IMR-90 (cell line): ENCODE data around the gene COMMD8. TPM values are rescaled to one million over a fixed set of nuclear protein-coding genes. Genes with fewer than 3 reads are reported as not detected.

ENCODE experiments used
- ATAC-seq: fragments of 200-7000 bp; cut with Tn5 transposase; 2 replicates; pipeline ENCODE4 v1.9.1; 2020; ENCODE audit warnings: low read depth, mild to moderate bottlenecking, moderate library complexity
- BruUV-seq: library from RNA; stranded (reverse); fragments of 400-500 nt; replicated peaks from 2 replicates; lab custom pipeline; 2021; lab: Mats Ljungman, UMichigan
- CTCF ChIA-PET: fragments of 300-600 bp; formaldehyde crosslinking; extraction: SDS; loops from one replicate; lab custom pipeline; 2021; ENCODE audit warnings: antibody characterized with exemption; lab: Yijun Ruan, JAX
- POLR2A ChIA-PET: fragments of 300-600 bp; sonication (Branson Sonifier 250); formaldehyde crosslinking; loops from one replicate; lab custom pipeline; 2022; ENCODE audit warnings: antibody characterized with exemption; ENCODE audit not compliant: unreplicated experiment; lab: Charles Lee
- DNase-seq: peaks from one replicate; pipeline ENCODE4 v3.0.0; 2013
- H2AFZ ChIP-seq: replicated peaks from 2 replicates; pipeline ENCODE3; 2013; ENCODE audit warnings: low read length, mild to moderate bottlenecking; ENCODE audit not compliant: poor library complexity
- H2AK5ac ChIP-seq: 2 replicates; pipeline ENCODE4 v1.6.1; 2013; ENCODE audit warnings: low read depth, low read length, inconsistent platforms
- H2AK9ac ChIP-seq: replicated peaks from 2 replicates; pipeline ENCODE3; 2013; ENCODE audit warnings: mild to moderate bottlenecking, low read depth, low read length, moderate library complexity; ENCODE audit not compliant: poor library complexity
- H2BK120ac ChIP-seq: 2 replicates; pipeline ENCODE4 v1.6.1; 2013; ENCODE audit warnings: low read depth, low read length, inconsistent platforms
- H2BK15ac ChIP-seq: 3 replicates; pipeline ENCODE4 v1.6.1; 2013; ENCODE audit warnings: low read depth, low read length, inconsistent platforms
- H2BK20ac ChIP-seq: 2 replicates; pipeline ENCODE4 v1.6.1; 2013; ENCODE audit warnings: low read depth, mild to moderate bottlenecking, inconsistent platforms, low read length, moderate library complexity
- H2BK5ac ChIP-seq: 2 replicates; pipeline ENCODE4 v1.6.1; 2013; ENCODE audit warnings: mild to moderate bottlenecking, low read depth, low read length, inconsistent platforms; ENCODE audit not compliant: poor library complexity, severe bottlenecking
- H3K14ac ChIP-seq: replicated peaks from 2 replicates; pipeline ENCODE4 v1.6.1; 2013; ENCODE audit warnings: low read depth, low read length, inconsistent platforms
- H3K18ac ChIP-seq: 2 replicates; pipeline ENCODE4 v1.6.1; 2013; ENCODE audit warnings: low read depth, low read length, control low read depth
- H3K23ac ChIP-seq: 2 replicates; pipeline ENCODE4 v1.6.1; 2013; ENCODE audit warnings: low read depth, low read length, inconsistent platforms
- H3K27ac ChIP-seq: 2 replicates; pipeline ENCODE4 v1.5.1; 2013; ENCODE audit warnings: mild to moderate bottlenecking, control low read depth, low read length; ENCODE audit not compliant: insufficient read depth
- H3K27me3 ChIP-seq: 2 replicates; pipeline ENCODE4 v1.6.1; 2013; ENCODE audit warnings: low read length; ENCODE audit not compliant: control insufficient read depth, insufficient read depth
- H3K36me3 ChIP-seq: 2 replicates; pipeline ENCODE4 v1.6.1; 2013; ENCODE audit warnings: low read length, mixed read lengths; ENCODE audit not compliant: control insufficient read depth, insufficient read depth
- H3K4ac ChIP-seq: 2 replicates; pipeline ENCODE4 v1.6.1; 2013; ENCODE audit warnings: low read depth, low read length, inconsistent platforms
- H3K4me1 ChIP-seq: 2 replicates; pipeline ENCODE4 v1.6.1; 2013; ENCODE audit warnings: low read length, mixed read lengths; ENCODE audit not compliant: control insufficient read depth, insufficient read depth
- H3K4me2 ChIP-seq: 2 replicates; pipeline ENCODE4 v1.6.1; 2013; ENCODE audit warnings: low read depth, mild to moderate bottlenecking, control low read depth, low read length, moderate library complexity
- H3K4me3 ChIP-seq: 2 replicates; pipeline ENCODE4 v1.5.1; 2013; ENCODE audit warnings: low read depth, mild to moderate bottlenecking, control low read depth, low read length, moderate library complexity; ENCODE audit not compliant: insufficient read depth
- H3K56ac ChIP-seq: 2 replicates; pipeline ENCODE4 v1.6.1; 2013; ENCODE audit warnings: low read length, inconsistent platforms; ENCODE audit not compliant: insufficient read depth; ENCODE audit errors: extremely low read depth
- H3K79me1 ChIP-seq, 2 experiments: 2 replicates each; pipeline ENCODE4 v1.6.1; 2013; ENCODE audit warnings: low read length in 2 of 2, inconsistent platforms in 1 of 2, low read depth in 1 of 2
- H3K9ac ChIP-seq: 2 replicates; pipeline ENCODE4 v1.6.1; 2013; ENCODE audit warnings: low read depth, low read length, control low read depth
- H3K9me1 ChIP-seq: 2 replicates; pipeline ENCODE4 v1.6.1; 2013; ENCODE audit warnings: low read length, inconsistent platforms; ENCODE audit not compliant: insufficient read depth
- H3K9me3 ChIP-seq: 2 replicates; pipeline ENCODE4 v1.6.1; 2013; ENCODE audit warnings: low read length; ENCODE audit not compliant: control insufficient read depth, insufficient read depth
- H4K20me1 ChIP-seq: 2 replicates; pipeline ENCODE4 v1.6.1; 2013; ENCODE audit warnings: low read length, inconsistent platforms; ENCODE audit not compliant: insufficient read depth
- H4K5ac ChIP-seq: 2 replicates; pipeline ENCODE4 v1.6.1; 2013; ENCODE audit warnings: mild to moderate bottlenecking, low read depth, low read length, control low read depth
- H4K8ac ChIP-seq, 2 experiments: 2 replicates each; pipeline ENCODE4 v1.6.1; 2013; ENCODE audit warnings: low read depth in 2 of 2, low read length in 2 of 2, control low read depth in 1 of 2, inconsistent platforms in 1 of 2
- H4K91ac ChIP-seq: 2 replicates; pipeline ENCODE4 v1.6.1; 2013; ENCODE audit warnings: low read depth, low read length, inconsistent platforms; ENCODE audit not compliant: insufficient read depth
- BHLHE40 ChIP-seq: fragments of 150-350 bp; IDR thresholded peaks from 2 replicates; pipeline ENCODE4 v1.6.1; 2016; ENCODE audit warnings: mild to moderate bottlenecking, low read depth, low read length
- CHD1 ChIP-seq: IDR thresholded peaks from 2 replicates; pipeline ENCODE4 v1.6.1; 2012; ENCODE audit warnings: low read depth, low read length, improper control_type of control experiment
- MAZ ChIP-seq: IDR thresholded peaks from 2 replicates; pipeline ENCODE4 v1.6.1; 2012; ENCODE audit warnings: low read depth, mild to moderate bottlenecking, low read length, improper control_type of control experiment, moderate library complexity, borderline replicate concordance
- MXI1 ChIP-seq: IDR thresholded peaks from 2 replicates; pipeline ENCODE4 v1.6.1; 2012; ENCODE audit warnings: low read depth, mild to moderate bottlenecking, low read length, moderate library complexity, borderline replicate concordance
- NFE2L2 ChIP-seq: fragments of 150-350 bp; IDR thresholded peaks from 2 replicates; pipeline ENCODE4 v1.6.1; 2016; ENCODE audit warnings: low read depth, mild to moderate bottlenecking, low read length
- RFX5 ChIP-seq: IDR thresholded peaks from 2 replicates; pipeline ENCODE4 v1.8.0; 2012; ENCODE audit warnings: low read depth, mild to moderate bottlenecking, low read length, moderate library complexity
- WGBS, 2 experiments: methylation state at CpG; one replicate each; pipeline versions ENCODE4 v1.1.5 to v1.1.7; 2013; ENCODE audit warnings: missing lambda C conversion rate in 2 of 2; ENCODE audit not compliant: insufficient read length in 1 of 2; ENCODE audit errors: extremely low coverage in 2 of 2; 5-methylcytosine and 5-hydroxymethylcytosine counted together
- dilution Hi-C: fragments of 300-500 bp; cut with HindIII; formaldehyde crosslinking; loops from one replicate; pipeline ENCODE4 v1.14.3; 2018; ENCODE audit warnings: low sequenced_read_pairs; ENCODE audit not compliant: unreplicated experiment
- in situ Hi-C: fragments of 300-500 bp; cut with MboI; formaldehyde crosslinking; loops from 3 replicates; pipeline ENCODE4 v1.14.3; 2019; ENCODE audit warnings: low sequenced_read_pairs, inconsistent platforms, mixed read lengths
- intact Hi-C: fragments of 100-400 bp; cut with micrococcal nuclease; formaldehyde crosslinking; loops from 2 replicates; pipeline ENCODE4 v1.10.0; 2022
- polyA plus RNA-seq, 3 experiments: library from polyadenylated mRNA; depleted of rRNA; stranded (reverse); fragments of >200 nt; gene quantifications; 2 replicates each; pipeline ENCODE4 v1.2.3, GENCODE V29; 2012; ENCODE audit warnings: low replicate concordance in 1 of 3
- total RNA-seq: library from RNA; depleted of rRNA; stranded (reverse); fragments of >200 nt; gene quantifications from 2 replicates; pipeline ENCODE4 v1.2.3, GENCODE V29; 2012

Gene COMMD8
- total and polyA plus RNA-seq, 2 of the 4 experiments (the other 2 are of a cell fraction): 12.5 to 12.6 TPM

DNA sequence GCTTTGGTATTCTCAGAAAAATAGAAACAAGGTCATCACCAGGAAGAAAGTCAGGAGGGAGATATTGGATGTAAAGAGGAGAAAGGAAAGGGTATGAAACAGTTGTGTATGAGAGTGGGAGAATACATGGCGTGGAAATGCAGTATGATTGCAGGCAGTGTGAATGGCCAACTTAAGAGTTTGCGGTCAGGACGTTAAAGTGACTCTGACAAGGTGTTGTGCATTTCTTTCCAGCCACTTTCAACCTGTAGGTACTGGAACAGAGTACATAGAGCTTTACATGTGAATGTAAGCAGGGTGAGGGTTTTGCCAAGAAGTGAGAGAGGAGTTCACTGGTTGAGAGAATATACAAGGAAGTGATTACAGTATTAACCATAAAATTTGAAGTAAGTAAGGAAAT lies 37.3 kb upstream of the COMMD8 start:
- dilution Hi-C loops: no loop called here
- no CpG with 5 or more reads among the region's 3 CpGs for WGBS, 2 experiments
- Histone ChIP-seq H3K9ac (no peak overlapping the region), H2BK15ac (peak overlapping the region; percentile 56; the same call in 1 of the 3 replicates), H3K79me1 (peaks cover 21 to 39% of the 10 kb centered on the region in 2 experiments), H3K27ac (no peak overlapping the region), H3K36me3 (peaks cover 3% of the 10 kb centered on the region), H2BK20ac (0 out of 2 replicates have a peak overlapping the region, but pooled peaks have one; percentile 1), H3K18ac (peak overlapping the region; percentile 74; the same call in 1 of the 2 replicates), H3K27me3 (no peaks in the 10 kb centered on the region), H3K4me2 (peak overlapping the region; percentile 42; the same call in 1 of the 2 replicates), H3K9me3 (no peaks in the 10 kb centered on the region), H2BK120ac (peak overlapping the region; percentile 60; the same call in 1 of the 2 replicates), H4K20me1 (no peaks in the 10 kb centered on the region), H2AK9ac (no peak overlapping the region), H3K23ac (peak overlapping the region; percentile 75; the same call in 1 of the 2 replicates), H3K56ac (no peak overlapping the region), H3K14ac (peak overlapping the region; percentile 74; the same call in 1 of the 2 replicates), H3K4me3 (no peak overlapping the region), H4K91ac (no peak overlapping the region), H4K8ac (peak overlapping the region in 1 of 2 experiments; percentile 67; a peak in 2 of 4 replicates), H2AK5ac (peak overlapping the region; percentile 63; the same call in 1 of the 2 replicates), H3K4me1 (peaks cover 4% of the 10 kb centered on the region; the same call in 1 of the 2 replicates), H3K9me1 (peaks cover 6% of the 10 kb centered on the region), H2AFZ (no peak overlapping the region), H2BK5ac (peak overlapping the region; percentile 54), H4K5ac (peak overlapping the region; percentile 78; the same call in 1 of the 2 replicates), H3K4ac (peak overlapping the region; percentile 64; the same call in 1 of the 2 replicates)
- ChIA-PET CTCF (no interaction called here), POLR2A (no interaction called here)
- ATAC-seq (no peak), DNase-seq (no peak)
- intact Hi-C loops: no loop called here
- TF ChIP-seq BHLHE40 (no peak), MXI1 (no peak), CHD1 (no peak), NFE2L2 (no peak), MAZ (no peak), RFX5 (no peak)
- no TSS peak for BruUV-seq
- in situ Hi-C loops: no loop called here
